ENCODE results near the gene DLG2. TPM values are rescaled to one million over a fixed set of nuclear protein-coding genes. Genes with fewer than 3 reads are reported as not detected.

DLG2 gene
- polyA plus RNA-seq, 1 experiment: 0.68 TPM

GRCh38 chr11:84137960-84138359 is 1489.2 kb downstream of the DLG2 start:
- CTCF ChIA-PET: no interaction called here
- POLR2A ChIA-PET: no interaction called here
- H3K4me3 ChIP-seq (ENCODE audit: low read depth, low read length): no peak overlapping the region
- no peak overlapping the region for H3K27ac ChIP-seq (ENCODE audit: low read depth, low read length)
- no peak for DNase-seq (ENCODE audit: low read depth, low spot score)
- H3K9me3 ChIP-seq (ENCODE audit: control insufficient read depth, insufficient read depth, low read length): no peaks in the 10 kb centered on the region
- TF ChIP-seq CTCF (IDR thresholded peaks at IDR 0.05; ENCODE audit: low read depth, low read length): no peak
- no peaks in the 10 kb centered on the region for H3K27me3 ChIP-seq (ENCODE audit: control insufficient read depth, insufficient read depth, low read length)

GRCh38 chr11:84137505-84137904 is 1489.6 kb downstream of the DLG2 start:
- ChIA-PET CTCF (interaction anchor here (0.8 kb wide), 1 partner anchor 301 kb away, joined by 3 read pairs; no protein-coding TSS in a partner anchor), POLR2A (no interaction called here)
- no peak overlapping the region for H3K27ac ChIP-seq (ENCODE audit: low read depth, low read length)
- H3K27me3 ChIP-seq (ENCODE audit: control insufficient read depth, insufficient read depth, low read length): no peaks in the 10 kb centered on the region
- DNase-seq (ENCODE audit: low read depth, low spot score): no peak
- no peak for TF ChIP-seq CTCF (IDR thresholded peaks at IDR 0.05; ENCODE audit: low read depth, low read length)
- no peaks in the 10 kb centered on the region for H3K9me3 ChIP-seq (ENCODE audit: control insufficient read depth, insufficient read depth, low read length)
- H3K4me3 ChIP-seq (ENCODE audit: low read depth, low read length): no peak overlapping the region

- DNase-seq (ENCODE audit: low read depth, low spot score): no peak
- Histone ChIP-seq H3K27ac (ENCODE audit: low read depth, low read length) (no peak overlapping the region), H3K4me3 (ENCODE audit: low read depth, low read length) (no peak overlapping the region), H3K27me3 (ENCODE audit: control insufficient read depth, insufficient read depth, low read length) (no peaks in the 10 kb centered on the region), H3K9me3 (ENCODE audit: control insufficient read depth, insufficient read depth, low read length) (no peaks in the 10 kb centered on the region)
- no peak for TF ChIP-seq CTCF (IDR thresholded peaks at IDR 0.05; ENCODE audit: low read depth, low read length)
- CTCF ChIA-PET: interaction anchor here (0.8 to 1.0 kb wide), 2 partner anchors 300 to 301 kb away, joined by 3 read pairs; no protein-coding TSS in a partner anchor
- POLR2A ChIA-PET: no interaction called here
Measured at GRCh38 chr11:84136926-84137325, 1490.2 kb downstream of the DLG2 start.

- H3K4me3 ChIP-seq (ENCODE audit: low read depth, low read length): no peak overlapping the region
- POLR2A ChIA-PET: no interaction called here
- TF ChIP-seq CTCF (IDR thresholded peaks at IDR 0.05; ENCODE audit: low read depth, low read length): no peak
- no peaks in the 10 kb centered on the region for H3K27me3 ChIP-seq (ENCODE audit: control insufficient read depth, insufficient read depth, low read length)
- CTCF ChIA-PET: no interaction called here
- no peaks in the 10 kb centered on the region for H3K9me3 ChIP-seq (ENCODE audit: control insufficient read depth, insufficient read depth, low read length)
- DNase-seq (ENCODE audit: low read depth, low spot score): no peak
- H3K27ac ChIP-seq (ENCODE audit: low read depth, low read length): no peak overlapping the region
Measured at GRCh38 chr11:84130646-84131427, 1496.3 kb downstream of the DLG2 start.

- ChIA-PET CTCF (no interaction called here), POLR2A (no interaction called here)
- H3K9me3 ChIP-seq (ENCODE audit: control insufficient read depth, insufficient read depth, low read length): no peaks in the 10 kb centered on the region
- no peak overlapping the region for H3K4me3 ChIP-seq (ENCODE audit: low read depth, low read length)
- H3K27ac ChIP-seq (ENCODE audit: low read depth, low read length): no peak overlapping the region
- TF ChIP-seq CTCF (IDR thresholded peaks at IDR 0.05; ENCODE audit: low read depth, low read length): no peak
- no peak for DNase-seq (ENCODE audit: low read depth, low spot score)
- H3K27me3 ChIP-seq (ENCODE audit: control insufficient read depth, insufficient read depth, low read length): no peaks in the 10 kb centered on the region
Measured at GRCh38 chr11:84129961-84130576, 1497.1 kb downstream of the DLG2 start.
